Measurements from ENCODE around the gene NAA25.
"Not testable (repeated sequence)": the region's sequence is repeated elsewhere in the genome, so short reads cannot be mapped to it uniquely, and the experiment has no call there.

NAA25 gene

DNA sequence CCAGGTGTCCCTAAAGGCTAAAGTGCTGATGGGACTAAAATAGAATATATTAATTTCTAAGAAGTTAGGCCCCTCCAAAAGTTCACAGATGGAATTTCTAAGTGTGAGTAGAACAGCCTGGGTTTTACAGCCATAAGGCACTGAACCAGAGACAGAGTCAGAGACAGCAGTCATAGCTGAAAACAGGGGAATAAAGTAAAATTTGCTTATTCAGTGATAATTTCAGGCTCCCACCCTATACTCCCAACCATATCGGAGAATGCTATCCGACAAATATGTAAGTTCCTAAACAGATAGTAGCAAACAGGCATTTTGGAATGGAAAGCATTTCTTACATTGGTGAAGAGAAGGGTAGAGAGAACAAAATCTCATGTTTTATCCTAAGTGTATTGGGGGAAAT, 45.3 kb downstream of the NAA25 start:
- DNase-seq (ENCODE audit: low read depth in 1 of 2, low spot score in 1 of 2) = no peak

- no peak for DNase-seq (ENCODE audit: low read depth in 1 of 2, low spot score in 1 of 2)
Observed at GRCh38 chr12:112061137-112061536, 47.4 kb downstream of the NAA25 start.

DNA sequence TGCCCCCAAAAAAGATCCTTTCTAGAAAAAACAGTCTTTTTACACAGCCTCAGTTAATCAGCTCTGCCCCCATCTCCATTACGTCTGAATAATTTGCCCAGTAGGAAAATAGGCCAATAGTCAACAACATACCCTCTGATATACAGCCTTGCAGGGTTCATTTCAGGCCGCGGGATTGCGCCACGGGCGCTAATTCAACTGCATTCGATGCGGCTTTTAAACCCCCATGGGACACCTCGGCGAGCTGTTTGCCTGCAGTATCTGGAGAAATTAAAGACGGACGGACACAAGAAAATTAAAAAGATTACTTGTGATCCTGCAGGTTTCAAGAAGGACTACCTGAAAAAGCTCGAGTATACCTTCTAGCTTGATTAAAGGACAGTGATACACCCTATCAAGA, 59.2 kb downstream of the NAA25 start:
- no peak for DNase-seq (ENCODE audit: low read depth in 1 of 2, low spot score in 1 of 2)

DNA sequence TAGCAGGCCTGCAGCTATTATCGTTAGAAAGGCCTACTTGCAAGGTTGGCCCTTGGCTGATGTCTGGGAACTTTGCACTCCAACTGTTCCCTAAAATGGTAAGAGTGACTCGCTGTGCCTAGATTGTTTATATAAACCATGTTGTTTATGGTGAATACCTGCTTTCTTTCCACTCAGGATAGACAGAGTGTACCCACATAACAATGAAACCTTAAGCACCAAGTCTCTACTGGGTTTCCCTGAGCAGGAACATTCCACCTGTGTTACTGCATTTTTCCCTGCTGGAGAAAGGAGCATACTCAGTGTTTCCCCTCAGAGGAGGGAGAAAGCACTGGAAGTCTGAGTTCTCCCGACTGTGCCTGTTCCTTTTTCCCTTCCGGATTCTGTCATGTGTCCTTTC, 62.6 kb downstream of the NAA25 start:
- no peak for DNase-seq (ENCODE audit: low read depth in 1 of 2, low spot score in 1 of 2)

GRCh38 chr12:112036614-112037013, 72.0 kb downstream of the NAA25 start:
- DNase-seq (ENCODE audit: low read depth in 1 of 2, low spot score in 1 of 2) = not testable (repeated sequence)

DNA sequence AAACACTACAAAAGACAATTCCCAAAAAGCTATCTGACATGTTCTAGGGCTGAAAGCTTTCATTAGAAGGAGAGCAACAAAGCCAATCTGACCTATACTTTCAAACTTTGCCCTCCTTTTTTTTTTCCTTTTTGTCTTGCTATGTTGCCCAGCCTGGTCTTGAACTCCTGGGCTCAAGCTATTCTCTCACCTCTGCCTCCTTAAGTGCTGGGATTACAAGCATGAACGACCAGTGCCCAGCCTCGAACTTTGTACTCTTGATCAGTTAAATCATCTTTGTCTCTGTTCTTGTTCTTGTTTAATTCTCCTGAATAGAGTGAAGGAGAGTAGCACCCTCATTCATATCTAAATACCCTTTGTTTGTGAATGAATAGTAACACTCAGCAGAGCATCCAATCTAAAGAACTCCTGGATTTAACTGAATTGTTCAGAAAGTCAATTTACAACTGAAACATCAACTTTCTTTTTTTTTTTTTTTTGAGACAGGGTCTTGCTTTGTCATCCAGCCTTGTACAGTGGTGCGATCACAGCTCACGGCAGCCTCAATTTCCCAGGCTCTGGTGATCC, 73.3 kb downstream of the NAA25 start:
- no peak for DNase-seq (ENCODE audit: low read depth in 1 of 2, low spot score in 1 of 2)

DNA sequence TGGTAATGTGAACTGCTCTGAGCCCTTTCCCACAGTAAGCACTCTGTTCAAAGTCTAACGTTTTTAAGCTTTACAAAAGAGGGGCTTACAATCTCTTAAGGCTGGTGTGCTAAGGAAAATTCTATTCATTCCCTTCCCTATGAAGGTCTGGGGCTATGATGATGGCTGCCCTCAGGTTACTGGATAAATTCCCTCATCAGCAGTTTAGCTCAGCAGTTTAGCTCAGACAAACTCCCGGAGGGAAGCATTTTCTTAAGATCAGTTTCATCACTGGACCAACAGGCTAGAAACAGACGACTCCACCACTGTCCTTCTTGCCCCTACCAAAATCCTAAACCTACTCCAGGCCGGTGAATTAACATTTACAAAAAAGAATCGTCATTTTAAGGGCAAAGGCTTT, 76.3 kb downstream of the NAA25 start:
- no peak for DNase-seq (ENCODE audit: low read depth in 1 of 2, low spot score in 1 of 2)

DNA sequence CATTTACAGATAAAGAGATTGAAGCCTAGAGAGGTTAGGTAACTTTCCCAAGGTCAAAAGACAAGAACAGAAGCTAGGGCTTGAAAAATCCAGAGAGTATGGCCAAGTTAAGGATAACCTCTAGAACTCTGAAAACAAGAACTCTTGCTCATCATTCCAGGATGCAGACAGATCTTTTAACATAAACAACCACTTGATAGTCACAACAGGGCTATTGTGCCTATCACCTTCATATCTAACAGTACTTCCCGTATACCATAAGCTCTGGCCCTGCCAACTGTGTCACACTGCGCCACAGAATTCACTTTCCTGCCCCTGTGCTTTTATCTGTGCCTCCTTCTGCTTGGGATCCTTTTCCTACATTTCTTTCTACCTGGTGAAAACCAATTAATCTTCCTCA, 77.1 kb downstream of the NAA25 start:
- no peak for DNase-seq (ENCODE audit: low read depth in 1 of 2, low spot score in 1 of 2)

GRCh38 chr12:112029301-112029700, 79.3 kb downstream of the NAA25 start:
- no peak for DNase-seq (ENCODE audit: low read depth in 1 of 2, low spot score in 1 of 2)

DNA sequence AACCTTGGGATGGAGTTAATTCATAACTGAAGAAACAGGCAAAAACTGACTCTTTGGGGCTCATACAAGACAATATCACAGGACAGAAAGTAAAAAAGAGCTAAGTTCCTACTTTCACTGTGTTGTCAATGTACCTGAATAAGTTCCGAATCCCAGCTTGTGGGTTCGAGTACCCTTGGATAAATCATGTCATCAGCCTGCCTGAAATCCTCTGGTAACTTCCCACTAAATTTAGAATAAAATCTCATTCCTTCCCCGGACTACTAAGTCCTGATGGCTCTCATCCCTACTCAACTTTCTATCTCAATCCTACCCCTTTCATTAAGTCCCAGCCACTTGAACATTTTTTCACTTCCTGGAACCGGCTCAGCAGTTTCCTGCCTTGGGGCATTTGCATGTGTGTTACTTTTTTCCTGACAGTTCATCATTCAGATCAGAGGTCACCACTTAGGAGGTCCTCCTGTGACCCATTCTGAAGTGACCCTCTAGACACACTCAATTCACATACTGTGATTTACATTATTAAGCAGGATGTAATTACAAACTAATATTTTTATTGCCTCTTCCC, 82.7 kb downstream of the NAA25 start:
- DNase-seq (ENCODE audit: low read depth in 1 of 2, low spot score in 1 of 2) = no peak

DNA sequence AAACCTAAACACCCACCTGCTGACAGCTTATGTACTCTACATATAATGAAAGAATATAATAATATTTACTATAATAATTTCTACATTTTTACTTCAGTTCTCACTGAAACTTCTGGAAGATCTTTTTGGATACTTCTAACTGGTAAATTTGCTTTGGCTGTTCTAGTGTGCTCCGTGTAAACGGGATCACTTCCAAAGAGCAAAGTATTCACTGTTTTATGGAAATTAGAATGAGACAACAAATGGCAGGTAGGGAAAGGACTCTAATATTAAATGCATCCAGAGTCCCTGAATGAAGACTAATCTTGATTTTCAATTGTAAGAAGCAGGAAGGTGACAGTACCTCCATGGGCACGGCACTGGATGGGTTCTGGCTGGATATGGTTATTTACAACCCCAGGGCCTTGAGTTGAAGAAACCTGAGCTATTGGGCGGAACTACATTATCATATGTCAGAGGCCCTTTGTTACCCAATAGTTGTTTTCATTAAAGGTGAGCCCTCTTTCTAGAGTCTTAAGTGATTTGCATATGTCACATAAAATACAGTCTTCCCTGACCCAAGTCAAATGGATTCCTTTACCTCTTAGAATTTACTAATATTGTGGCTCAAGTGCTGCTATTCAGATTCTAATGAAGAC, 84.7 kb downstream of the NAA25 start:
- no peak for DNase-seq (ENCODE audit: low read depth in 1 of 2, low spot score in 1 of 2)

DNA sequence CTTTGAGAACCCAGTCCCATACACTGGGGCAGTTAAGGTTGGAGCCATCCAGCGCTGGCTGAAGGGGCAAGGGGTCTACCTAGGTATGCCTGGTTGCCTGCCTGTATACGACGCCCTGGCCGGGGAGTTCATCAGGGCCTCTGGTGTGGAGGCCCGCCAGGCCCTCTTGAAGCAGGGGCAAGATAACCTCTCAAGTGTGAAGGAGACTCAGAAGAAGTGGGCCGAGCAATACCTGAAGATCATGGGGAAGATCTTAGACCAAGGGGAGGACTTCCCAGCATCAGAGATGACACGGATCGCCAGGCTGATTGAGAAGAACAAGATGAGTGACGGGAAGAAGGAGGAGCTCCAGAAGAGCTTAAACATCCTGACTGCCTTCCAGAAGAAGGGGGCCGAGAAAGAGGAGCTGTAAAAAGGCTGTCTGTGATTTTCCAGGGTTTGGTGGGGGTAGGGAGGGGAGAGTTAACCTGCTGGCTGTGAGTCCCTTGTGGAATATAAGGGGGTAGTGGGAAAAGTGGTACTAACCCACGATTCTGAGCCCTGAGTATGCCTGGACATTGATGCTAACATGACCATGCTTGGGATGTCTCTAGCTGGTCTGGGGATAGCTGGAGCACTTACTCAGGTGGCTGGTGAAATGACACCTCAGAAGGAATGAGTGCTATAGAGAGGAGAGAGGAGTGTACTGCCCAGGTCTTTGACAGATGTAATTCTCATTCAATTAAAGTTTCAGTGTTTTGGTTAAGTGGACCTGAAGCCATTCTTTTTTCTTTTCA, 86.2 kb downstream of the NAA25 start:
- no peak for DNase-seq (ENCODE audit: low read depth in 1 of 2, low spot score in 1 of 2)

- no peak for DNase-seq (ENCODE audit: low read depth in 1 of 2, low spot score in 1 of 2)
Observed at GRCh38 chr12:112020947-112021457, 87.6 kb downstream of the NAA25 start.

DNA sequence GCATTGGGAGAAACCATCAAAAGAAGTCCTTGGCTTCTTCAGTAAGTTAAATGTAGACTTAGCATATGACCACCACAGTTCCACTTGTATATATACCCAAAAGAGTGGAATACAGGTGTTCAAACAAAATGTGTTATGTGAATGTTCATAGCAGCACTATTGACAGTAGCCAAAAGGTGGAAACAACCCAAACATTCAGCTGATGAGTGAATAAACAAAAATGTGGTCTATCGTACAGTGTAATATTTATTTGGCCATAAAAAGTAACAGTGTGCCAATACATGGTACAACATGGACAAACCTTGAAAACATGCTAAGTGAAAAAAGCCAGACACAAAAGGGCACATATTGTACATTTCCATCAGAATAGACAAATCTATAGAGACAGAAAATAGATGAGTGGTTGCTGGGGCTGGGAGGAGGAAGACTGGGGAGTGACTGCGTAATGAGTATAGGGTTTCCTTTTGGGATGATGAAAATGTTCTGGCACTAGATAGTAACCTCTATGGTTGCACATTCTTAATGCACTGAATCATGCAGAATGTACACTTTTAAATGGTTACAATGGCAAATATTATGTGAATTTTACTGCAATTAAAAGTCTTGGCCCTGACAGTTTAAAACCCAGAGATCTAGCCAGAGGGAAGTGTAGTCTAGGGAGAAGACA, 89.9 kb downstream of the NAA25 start:
- DNase-seq (ENCODE audit: low read depth in 1 of 2, low spot score in 1 of 2) = no peak

- DNase-seq (ENCODE audit: low read depth in 1 of 2, low spot score in 1 of 2) = no peak
Observed at GRCh38 chr12:112017041-112017440, 91.5 kb downstream of the NAA25 start.

DNA sequence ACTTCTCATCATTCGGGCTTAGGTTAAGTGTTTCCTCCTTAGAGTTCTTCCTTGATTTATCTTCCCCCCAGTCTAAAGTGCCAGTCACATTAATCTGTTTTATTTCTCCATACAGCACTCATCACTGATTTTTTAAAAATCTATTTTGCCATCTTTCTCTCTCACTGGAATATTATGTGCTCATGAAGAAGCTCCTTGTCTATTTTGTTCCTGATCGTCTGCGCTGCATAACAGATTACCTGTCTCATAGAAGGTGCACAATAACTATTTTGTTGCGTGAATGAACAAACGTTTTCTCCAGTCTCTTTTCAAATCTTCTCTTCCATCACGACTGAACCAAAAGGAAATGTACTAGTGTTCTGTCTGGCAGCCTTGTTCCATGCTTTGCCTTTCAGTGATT, 92.6 kb downstream of the NAA25 start:
- no peak for DNase-seq (ENCODE audit: low read depth in 1 of 2, low spot score in 1 of 2)

DNA sequence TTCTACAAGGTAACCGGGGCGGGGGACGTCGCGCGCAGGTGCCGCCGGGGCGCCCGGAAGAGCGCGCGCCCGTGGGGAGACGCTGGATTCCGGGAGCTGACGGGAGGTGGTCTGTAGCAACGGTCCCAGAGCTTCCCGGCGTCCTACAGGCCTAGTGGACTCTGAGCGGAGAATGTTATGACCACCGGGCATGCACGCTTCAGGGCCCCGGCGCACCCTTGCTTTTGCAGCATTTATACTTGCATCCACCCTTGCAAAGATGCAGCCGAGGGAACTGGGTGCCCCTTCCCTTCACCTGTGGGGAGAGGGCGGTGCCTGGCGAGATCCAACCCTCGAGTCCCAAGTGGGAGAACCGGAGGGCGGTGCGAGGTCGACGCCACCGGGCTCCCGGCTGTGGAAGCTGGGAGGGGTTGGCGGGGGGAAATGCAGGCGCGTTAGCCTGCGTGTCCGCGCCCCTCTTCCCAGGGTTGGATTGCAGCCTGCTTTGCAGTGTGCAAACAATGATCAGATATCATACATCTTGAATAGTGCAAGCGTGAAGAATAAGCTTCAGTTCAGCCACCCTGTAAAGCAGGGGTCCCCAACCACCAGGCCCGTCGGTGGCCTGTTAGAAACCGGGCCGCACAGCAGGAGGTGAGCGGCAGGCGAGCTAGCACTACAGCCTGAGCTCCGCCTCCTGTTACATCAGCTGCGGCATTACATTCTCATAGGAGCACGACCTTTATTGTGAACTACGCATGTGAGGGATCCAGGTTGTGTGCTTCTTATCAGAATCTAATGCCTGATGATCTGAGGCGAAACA, 94.8 kb downstream of the NAA25 start:
- peak; percentile 32 to 57 for DNase-seq (ENCODE audit: low read depth in 1 of 2, low spot score in 1 of 2)

DNA sequence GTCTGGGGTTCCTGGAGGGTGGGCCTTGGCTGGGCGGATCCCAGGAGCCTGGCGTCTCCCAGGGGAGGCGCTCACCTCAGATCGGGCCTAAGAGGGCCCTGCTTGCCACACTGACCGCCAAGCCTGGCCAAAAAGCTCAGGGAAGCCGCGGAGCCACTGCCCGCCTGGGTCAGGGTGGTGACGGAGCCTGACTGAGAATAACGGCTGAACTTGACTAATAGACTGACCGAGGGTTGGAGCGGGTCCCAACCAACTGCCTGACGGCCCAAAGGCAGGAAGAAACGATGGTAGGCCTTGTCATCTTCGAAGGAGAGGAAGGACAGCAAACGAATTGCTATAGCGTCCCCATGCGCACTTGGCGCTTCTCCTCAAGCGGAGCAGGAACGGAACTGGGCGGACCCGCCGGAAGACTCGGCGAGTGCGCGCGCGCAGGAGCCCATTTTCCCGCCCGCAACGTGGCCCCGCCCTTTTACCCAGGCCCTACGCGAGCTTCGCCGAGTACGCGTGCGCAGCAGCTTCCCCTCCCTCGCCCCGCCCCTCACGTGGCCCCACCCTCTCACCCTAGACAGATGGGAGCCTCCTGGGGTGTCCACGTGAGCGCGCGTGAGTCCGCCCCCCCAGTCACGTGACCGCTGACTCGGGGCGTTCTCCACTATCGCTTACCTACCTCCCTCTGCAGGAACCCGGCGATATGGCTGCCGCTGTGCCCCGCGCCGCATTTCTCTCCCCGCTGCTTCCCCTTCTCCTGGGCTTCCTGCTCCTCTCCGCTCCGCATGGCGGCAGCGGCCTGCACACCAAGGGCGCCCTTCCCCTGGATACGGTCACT, 95.6 kb downstream of the NAA25 start, which contains the start of the genes ERP29 and TMEM116:
Gene ERP29 (plus strand): TSS at position 652 of the 826 bp plus-strand sequence. CDS start 40 bp downstream, at position 692.
Gene TMEM116 (minus strand): TSS at position 391 of the 826 bp plus-strand sequence. CDS start 7,895 bp downstream, outside the sequence.
- DNase-seq (ENCODE audit: low read depth in 1 of 2, low spot score in 1 of 2) = peak; percentile 100

GRCh38 chr12:112011685-112012084, 96.9 kb downstream of the NAA25 start:
- DNase-seq (ENCODE audit: low read depth in 1 of 2, low spot score in 1 of 2) = no peak
